Mucosa of rectum (tissue), 2 donors: ENCODE data around the gene NT5C2.

Source experiments
- H3K27ac ChIP-seq, 2 donors: one replicate each; pipeline ENCODE4 v1.7.0; 2013; ENCODE audit warnings: inconsistent platforms in 2 of 2, low read depth in 2 of 2, low read length in 2 of 2
- H3K27me3 ChIP-seq, 2 donors: one replicate each; pipeline ENCODE4 v1.7.0; 2013; ENCODE audit warnings: low read length in 2 of 2; ENCODE audit not compliant: control insufficient read depth in 2 of 2, insufficient read depth in 2 of 2
- H3K36me3 ChIP-seq, 2 donors: one replicate each; pipeline ENCODE4 v1.7.0; 2013; ENCODE audit warnings: low read length in 2 of 2; ENCODE audit not compliant: control insufficient read depth in 2 of 2, insufficient read depth in 2 of 2
- H3K4me1 ChIP-seq, 2 donors: one replicate each; pipeline ENCODE4 v1.7.0; 2013; ENCODE audit warnings: low read length in 2 of 2, mild to moderate bottlenecking in 1 of 2; ENCODE audit not compliant: control insufficient read depth in 2 of 2, insufficient read depth in 2 of 2
- H3K4me3 ChIP-seq, 2 donors: one replicate each; pipeline ENCODE4 v1.7.0; 2013; ENCODE audit warnings: low read length in 2 of 2
- H3K9ac ChIP-seq, 2 donors: one replicate each; pipeline ENCODE4 v1.7.0; 2013; ENCODE audit warnings: low read length in 2 of 2, low read depth in 1 of 2, mild to moderate bottlenecking in 1 of 2
- H3K9me3 ChIP-seq, 2 donors: one replicate each; pipeline ENCODE4 v1.7.0; 2013; ENCODE audit warnings: low read length in 2 of 2; ENCODE audit not compliant: control insufficient read depth in 2 of 2
- donor health status: healthy.
- donor health status: Normal muscosa, but diverticular disease.

Gene NT5C2

GRCh38 chr10:103055105-103055504, 138.0 kb downstream of the NT5C2 start:
- peaks cover 16% of the 10 kb centered on the region in 2 donors for H3K36me3 ChIP-seq
- no peaks in the 10 kb centered on the region for H3K27me3 ChIP-seq
- no peak overlapping the region for H3K9ac ChIP-seq
- H3K4me3 ChIP-seq: no peak overlapping the region
- H3K9me3 ChIP-seq: no peaks in the 10 kb centered on the region
- no peaks in the 10 kb centered on the region for H3K4me1 ChIP-seq
- no peak overlapping the region for H3K27ac ChIP-seq

GRCh38 chr10:103054621-103055020, 138.5 kb downstream of the NT5C2 start:
- Histone ChIP-seq H3K9me3 (no peaks in the 10 kb centered on the region), H3K36me3 (peaks cover 16 to 19% of the 10 kb centered on the region in 2 donors), H3K4me1 (no peaks in the 10 kb centered on the region), H3K9ac (no peak overlapping the region), H3K27ac (no peak overlapping the region), H3K4me3 (no peak overlapping the region), H3K27me3 (no peaks in the 10 kb centered on the region)

- Histone ChIP-seq H3K27ac (peak overlapping the region in 1 of 2 donors; percentile 11), H3K4me3 (peak overlapping the region; percentile 26 to 53), H3K27me3 (no peaks in the 10 kb centered on the region)
These were observed 139.2 kb downstream of the NT5C2 start for GRCh38 chr10:103053659-103054581.

GRCh38 chr10:103049237-103049636, 143.8 kb downstream of the NT5C2 start:
- Histone ChIP-seq H3K27ac (no peak overlapping the region), H3K27me3 (no peaks in the 10 kb centered on the region), H3K4me1 (no peaks in the 10 kb centered on the region), H3K36me3 (peaks cover 3 to 5% of the 10 kb centered on the region in 2 donors), H3K9me3 (no peaks in the 10 kb centered on the region), H3K4me3 (no peak overlapping the region), H3K9ac (no peak overlapping the region)

More at GRCh38 chr10:103053659-103054581, 139.2 kb downstream of the NT5C2 start:
- no peak overlapping the region for H3K9ac ChIP-seq
- H3K9me3 ChIP-seq: no peaks in the 10 kb centered on the region
- H3K4me1 ChIP-seq: no peaks in the 10 kb centered on the region
- peaks cover 16 to 20% of the 10 kb centered on the region in 2 donors for H3K36me3 ChIP-seq

GRCh38 chr10:103047381-103047780, 145.7 kb downstream of the NT5C2 start:
- H3K9me3 ChIP-seq: no peaks in the 10 kb centered on the region
- H3K36me3 ChIP-seq: peaks cover 3 to 5% of the 10 kb centered on the region in 2 donors
- no peaks in the 10 kb centered on the region for H3K27me3 ChIP-seq
- H3K4me1 ChIP-seq: no peaks in the 10 kb centered on the region
- H3K9ac ChIP-seq: no peak overlapping the region
- H3K4me3 ChIP-seq: no peak overlapping the region
- no peak overlapping the region for H3K27ac ChIP-seq

GRCh38 chr10:103045961-103046360, 147.1 kb downstream of the NT5C2 start:
- peaks cover 3 to 4% of the 10 kb centered on the region in 2 donors for H3K36me3 ChIP-seq
- H3K9ac ChIP-seq: no peak overlapping the region
- no peaks in the 10 kb centered on the region for H3K27me3 ChIP-seq
- no peak overlapping the region for H3K27ac ChIP-seq
- no peaks in the 10 kb centered on the region for H3K9me3 ChIP-seq
- no peak overlapping the region for H3K4me3 ChIP-seq
- peaks cover 0 to 4% of the 10 kb centered on the region in 2 donors for H3K4me1 ChIP-seq

- peaks cover 0 to 4% of the 10 kb centered on the region in 2 donors for H3K4me1 ChIP-seq
- H3K9ac ChIP-seq: no peak overlapping the region
- H3K27me3 ChIP-seq: no peaks in the 10 kb centered on the region
- H3K9me3 ChIP-seq: no peaks in the 10 kb centered on the region
- no peak overlapping the region for H3K27ac ChIP-seq
- H3K36me3 ChIP-seq: peaks cover 0 to 3% of the 10 kb centered on the region in 2 donors
- H3K4me3 ChIP-seq: no peak overlapping the region
These were observed 148.1 kb downstream of the NT5C2 start for GRCh38 chr10:103044942-103045489.

- Histone ChIP-seq H3K27me3 (no peaks in the 10 kb centered on the region), H3K36me3 (no peaks in the 10 kb centered on the region), H3K27ac (no peak overlapping the region), H3K4me3 (no peak overlapping the region), H3K9ac (no peak overlapping the region), H3K9me3 (no peaks in the 10 kb centered on the region), H3K4me1 (peaks cover 0 to 4% of the 10 kb centered on the region in 2 donors)
These were observed 150.2 kb downstream of the NT5C2 start for GRCh38 chr10:103042908-103043307.

- Histone ChIP-seq H3K27ac (no peak overlapping the region), H3K4me3 (no peak overlapping the region), H3K9ac (no peak overlapping the region), H3K27me3 (no peaks in the 10 kb centered on the region), H3K9me3 (no peaks in the 10 kb centered on the region), H3K36me3 (no peaks in the 10 kb centered on the region), H3K4me1 (peaks cover 0 to 4% of the 10 kb centered on the region in 2 donors)
These were observed 150.9 kb downstream of the NT5C2 start for GRCh38 chr10:103042129-103042528.

- no peak overlapping the region for H3K4me3 ChIP-seq
- H3K9ac ChIP-seq: no peak overlapping the region
- H3K36me3 ChIP-seq: no peaks in the 10 kb centered on the region
- H3K9me3 ChIP-seq: no peaks in the 10 kb centered on the region
- no peaks in the 10 kb centered on the region for H3K27me3 ChIP-seq
- H3K4me1 ChIP-seq: peaks cover 0 to 4% of the 10 kb centered on the region in 2 donors
- no peak overlapping the region for H3K27ac ChIP-seq
These were observed 151.7 kb downstream of the NT5C2 start for GRCh38 chr10:103041391-103041790.
